GM21576 (cell line): ENCODE data around the gene CECR2.

Experiments used
- ATAC-seq: cut with Tn5 transposase; IDR thresholded peaks from one replicate; pipeline ENCODE4 v1.9.1; 2021; ENCODE audit warnings: mild to moderate bottlenecking, moderate library complexity; ENCODE audit not compliant: unreplicated experiment

Gene CECR2

DNA sequence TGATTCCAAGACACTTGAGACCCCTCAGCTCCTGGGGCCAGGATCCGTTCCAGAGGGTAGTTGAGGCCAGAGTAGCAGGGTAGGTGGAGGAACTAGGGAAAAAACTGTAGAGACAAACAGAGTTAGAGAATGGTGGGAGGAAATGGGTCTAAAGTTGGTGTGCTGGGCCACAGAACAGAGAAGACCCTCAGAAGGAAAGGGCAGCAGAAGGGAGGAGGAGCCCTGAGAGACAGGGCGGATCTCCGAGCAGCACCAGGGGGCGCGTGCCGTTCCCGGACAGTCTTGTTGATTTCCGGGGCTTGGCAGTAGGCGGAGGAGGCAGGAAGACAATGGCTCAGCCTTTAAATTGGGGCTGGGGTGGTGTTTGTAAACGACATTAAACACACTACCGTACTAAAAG is 2.4 kb upstream of the CECR2 start:
- ATAC-seq, result no peak

DNA sequence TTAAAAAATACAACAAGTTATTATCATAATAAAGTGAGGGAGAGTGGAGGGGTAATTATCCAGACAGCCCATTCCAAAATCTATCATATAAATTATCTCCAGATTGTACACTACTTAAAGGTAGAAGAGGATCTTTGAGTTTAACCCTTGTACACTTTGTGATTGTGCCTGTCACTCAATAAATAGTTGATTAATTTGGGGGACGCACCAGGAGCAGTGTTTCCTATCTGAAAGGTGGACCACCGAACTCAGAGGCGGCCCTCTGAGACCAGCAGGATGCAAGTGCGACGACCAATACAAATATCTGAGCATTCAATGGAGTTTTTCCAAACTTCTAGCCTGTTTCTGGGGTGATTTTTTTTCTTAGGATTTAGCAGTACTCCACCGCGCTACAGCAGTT is 1.1 kb upstream of the CECR2 start:
- no peak for ATAC-seq

DNA sequence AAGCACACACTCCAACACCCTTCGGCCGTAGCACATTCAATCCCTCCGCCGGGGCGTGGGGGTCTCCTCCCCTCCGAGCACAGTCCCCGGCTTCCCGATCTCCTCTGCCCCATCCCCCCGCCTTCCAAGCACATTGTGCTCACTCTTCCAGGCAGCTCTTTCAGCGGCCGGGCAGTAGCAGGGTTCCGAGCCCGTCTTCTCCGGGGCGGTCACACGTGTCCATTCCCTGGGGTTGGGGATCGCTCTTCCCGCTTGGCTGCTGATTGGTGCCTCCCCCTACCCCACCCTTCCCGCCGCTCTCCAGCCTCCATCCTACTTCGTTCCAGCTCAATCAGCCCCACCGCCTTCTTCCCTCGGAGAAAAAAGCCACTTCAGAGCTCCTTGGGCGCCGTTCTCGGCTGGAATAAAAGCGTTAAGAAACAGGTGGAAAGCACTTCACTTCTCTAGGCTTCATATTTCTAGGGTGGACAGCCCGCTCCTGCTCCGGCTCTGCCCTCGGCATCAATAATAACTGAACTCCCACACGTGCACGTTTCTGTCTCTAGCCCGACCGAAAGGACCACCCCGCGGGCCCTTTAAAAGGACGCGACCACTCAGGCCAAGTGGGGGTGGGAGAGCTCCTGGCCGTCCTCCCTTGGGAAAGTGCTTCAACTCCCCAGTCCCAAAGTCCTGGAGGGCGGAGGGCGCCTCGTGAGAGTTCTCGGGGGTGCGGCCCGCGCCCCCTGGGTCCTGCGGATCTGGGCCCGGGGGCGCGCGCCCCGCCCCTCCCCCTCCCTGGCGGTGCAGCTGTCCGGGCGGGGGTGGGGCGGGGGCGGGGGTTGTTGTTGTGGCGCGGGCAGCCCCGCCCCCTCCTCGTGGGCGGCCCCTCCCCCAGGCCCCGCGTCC is 464 bp upstream of the CECR2 start:
- no peak for ATAC-seq

DNA sequence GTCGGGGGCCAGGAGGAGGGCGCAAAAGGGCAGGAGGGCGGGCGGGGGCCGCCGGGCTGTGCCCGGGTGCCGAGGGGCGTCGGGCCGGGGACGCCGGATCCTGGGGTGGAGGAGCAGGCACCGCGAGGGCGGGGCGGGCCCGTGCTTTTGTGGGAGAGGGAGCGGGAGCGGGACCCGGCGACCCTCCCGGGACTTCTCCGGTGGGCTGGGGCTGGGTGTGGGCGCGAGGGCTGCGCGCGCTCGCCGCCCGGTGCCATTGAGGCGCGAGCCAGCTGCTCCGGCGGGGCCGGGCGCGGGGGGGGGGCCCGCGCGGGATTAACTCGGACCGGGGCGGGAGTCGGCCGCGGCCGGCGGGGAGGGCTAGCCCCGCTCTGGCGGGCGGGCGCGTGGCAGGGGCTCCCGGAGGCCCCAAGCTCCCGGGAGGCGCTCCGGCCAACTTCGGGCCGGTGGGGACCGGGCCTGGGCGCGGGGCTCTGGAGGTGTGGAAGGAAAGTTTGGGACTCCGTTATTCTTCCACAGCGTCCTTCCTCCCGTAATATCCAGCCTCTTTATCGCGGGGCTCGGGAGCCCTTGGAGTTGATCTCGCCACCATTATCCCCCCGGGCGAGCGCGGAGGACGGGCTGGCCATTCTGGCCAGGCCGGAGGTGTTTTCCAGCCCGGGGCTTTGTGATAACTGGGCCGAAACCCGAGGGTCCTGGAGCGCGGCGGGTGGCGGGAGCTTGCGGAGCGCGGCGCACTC is 936 bp downstream of the CECR2 start:
- ATAC-seq, result no peak

DNA sequence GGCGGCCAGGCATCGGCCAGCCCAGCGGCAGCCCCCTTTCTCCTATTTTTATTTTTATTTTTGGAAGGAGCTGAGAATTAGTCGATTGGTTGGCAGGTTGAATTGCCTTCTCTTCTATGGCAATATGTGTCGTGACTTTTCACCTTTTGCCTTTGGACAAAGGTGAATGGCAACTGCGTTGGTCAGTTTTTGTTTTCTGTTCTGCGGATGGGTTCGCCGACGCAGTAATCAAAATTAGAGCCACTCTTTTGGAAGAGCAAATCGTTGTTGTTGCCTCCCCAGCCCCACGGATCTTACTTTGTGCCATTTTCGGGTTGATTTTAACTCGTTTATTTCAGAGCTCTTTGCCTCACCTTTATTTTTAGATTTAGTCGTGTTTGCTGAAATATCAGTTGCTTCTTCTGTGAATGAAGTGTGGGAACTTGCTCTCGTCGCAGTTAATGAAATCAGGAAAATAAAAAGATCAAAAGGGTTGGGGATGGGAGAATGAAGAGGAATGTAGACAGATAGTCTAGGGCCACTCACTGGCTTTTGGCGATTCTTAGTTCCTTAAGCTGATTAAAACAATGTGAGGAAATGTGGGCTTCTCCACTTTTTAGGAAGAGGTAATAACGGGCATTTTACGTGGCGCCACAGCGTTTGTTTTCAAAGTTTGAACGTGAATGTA is 1.6 kb downstream of the CECR2 start:
- ATAC-seq, result no peak

DNA sequence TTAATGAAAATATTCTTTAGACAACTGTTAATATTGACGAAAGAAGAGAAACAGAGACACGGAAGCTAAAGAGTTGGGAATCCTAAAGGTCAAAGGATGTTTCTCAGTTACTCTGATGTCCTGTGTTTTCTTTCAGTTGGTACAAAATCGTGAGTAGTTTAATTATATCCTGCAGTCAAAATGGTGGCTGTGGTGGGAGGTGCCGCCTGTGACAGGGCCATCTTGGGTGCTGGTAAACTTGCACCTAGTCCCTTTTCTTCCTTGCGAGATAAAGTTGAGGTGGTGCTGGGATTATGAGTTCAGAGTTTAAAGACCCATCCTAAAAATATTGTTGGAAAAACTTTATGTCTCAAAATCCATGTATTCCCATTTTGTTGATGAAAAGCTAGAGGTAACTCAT is 2.2 kb downstream of the CECR2 start:
- no peak for ATAC-seq

DNA sequence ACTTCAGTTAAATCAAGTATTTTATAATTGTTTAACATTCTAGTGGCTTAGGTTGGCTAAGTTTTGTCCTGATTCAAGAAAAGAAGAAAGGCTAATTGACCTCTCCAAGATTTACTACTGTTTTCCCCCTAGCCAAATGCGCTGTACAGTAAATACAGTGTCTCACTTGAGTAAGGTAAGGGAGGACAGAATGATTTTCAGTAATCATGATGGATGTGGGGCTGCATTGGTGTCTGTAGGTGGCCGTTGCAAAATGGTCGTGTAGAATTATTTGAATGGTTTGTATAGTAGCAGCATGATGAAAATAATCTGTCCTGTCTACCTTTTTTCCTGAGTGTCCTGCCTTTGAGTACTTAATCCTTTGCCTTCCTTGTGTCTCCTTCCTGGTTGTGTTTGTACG is 4.6 kb downstream of the CECR2 start:
- ATAC-seq, result no peak

DNA sequence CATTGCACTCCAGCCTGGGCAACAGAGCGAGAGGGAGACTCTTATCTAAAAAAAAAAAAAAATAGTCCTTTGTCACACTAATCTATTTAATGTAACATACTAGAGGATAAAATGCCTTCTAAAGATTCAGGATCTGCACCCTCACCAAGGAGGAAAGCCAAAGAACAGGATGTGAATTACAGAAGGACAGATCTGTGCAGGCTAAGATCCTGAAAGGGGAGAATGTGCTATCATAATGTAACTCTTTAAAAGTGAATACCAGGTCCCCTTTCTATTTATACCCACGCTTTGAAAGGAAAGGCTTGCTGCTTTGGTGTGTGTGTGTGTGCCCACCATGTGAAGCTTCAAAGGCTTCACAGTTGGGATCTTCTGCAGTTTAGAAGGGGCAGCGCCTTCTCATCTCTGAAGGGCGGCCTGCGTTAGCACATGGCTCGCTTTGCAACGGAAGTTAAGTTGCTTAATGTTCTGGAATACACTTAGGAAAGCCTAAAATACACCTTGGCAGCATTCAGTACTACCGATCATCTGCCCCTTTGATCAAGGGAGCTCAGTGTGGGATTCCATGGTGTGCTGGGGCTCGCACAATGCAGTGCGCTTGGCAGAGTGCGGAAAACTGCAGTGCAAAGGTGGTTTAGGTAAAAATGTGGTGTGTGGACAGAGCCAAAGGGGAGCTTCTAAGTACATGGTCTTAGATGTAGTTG is 6.8 kb downstream of the CECR2 start:
- no peak for ATAC-seq

DNA sequence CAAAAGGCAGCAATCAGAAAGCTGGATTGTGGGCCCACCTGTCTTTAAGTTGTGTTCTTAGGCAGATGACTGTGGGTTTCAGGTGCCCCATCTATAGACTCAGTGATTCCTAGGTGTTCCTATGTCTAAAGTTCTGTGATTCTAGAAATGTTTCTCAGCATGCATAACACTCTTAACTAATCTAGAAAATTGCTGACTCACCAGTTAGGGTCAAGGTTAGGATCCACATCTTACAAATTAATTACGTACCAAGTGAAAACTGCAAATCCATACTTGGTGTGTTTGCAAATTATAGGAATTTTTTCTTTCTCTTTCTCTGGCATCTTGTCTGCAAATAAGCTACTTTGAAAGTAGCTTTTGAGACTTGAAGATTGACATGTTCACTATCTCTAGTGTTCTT is 7.7 kb downstream of the CECR2 start:
- no peak for ATAC-seq

DNA sequence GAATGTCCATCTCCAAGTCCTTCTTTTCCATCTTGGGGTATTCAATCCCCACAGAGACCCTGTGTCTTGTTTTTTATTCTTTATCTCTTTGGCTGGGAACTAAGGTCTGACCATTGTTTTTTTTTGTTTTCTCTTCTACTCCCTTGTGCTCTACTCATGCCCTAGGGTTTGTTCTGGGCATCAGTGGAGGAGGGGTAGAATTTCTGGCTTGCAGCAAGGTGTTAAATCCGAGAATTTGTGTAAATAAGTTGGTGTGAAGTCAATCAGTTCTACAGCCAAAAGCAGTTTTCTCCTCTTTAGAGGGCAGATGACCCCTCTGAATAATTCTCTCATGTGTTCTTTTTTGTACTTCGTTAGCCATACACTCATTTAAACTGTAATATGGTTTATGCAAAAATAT is 10.7 kb downstream of the CECR2 start:
- ATAC-seq, result no peak

DNA sequence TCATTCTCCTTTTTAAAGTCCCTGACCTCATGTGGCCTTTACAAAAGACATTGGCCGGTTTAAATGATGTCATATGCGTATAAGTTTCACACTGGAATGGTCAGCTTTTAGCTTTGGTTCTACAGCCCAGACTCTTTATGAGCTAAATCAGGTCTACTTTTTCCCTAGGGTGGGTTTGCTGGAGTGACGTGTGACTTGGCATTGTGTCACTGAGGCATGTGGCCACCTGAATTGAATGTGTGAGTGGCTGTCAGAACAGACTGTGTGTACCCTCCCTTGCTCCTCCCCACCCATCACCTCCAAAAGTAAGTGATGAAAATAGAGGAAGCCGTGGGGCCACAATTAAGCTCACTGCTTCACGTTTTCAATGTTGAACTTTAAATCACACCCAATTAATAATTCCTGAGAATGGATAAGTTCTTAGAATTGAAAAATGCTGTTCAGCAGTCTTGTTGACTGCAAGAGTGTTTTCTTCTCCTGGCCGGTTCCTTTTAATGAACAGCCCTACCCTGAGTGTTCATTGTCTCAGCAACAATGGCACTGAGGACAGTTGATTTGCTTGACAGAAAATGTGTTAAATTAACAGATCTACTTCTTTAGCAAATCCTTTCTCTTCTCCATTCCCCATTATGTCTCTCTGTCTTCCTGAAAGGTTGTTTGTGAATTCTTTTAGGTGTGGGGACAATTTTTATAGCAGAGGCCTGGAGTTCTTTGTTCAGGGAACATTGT is 11.3 kb downstream of the CECR2 start:
- ATAC-seq, result no peak

DNA sequence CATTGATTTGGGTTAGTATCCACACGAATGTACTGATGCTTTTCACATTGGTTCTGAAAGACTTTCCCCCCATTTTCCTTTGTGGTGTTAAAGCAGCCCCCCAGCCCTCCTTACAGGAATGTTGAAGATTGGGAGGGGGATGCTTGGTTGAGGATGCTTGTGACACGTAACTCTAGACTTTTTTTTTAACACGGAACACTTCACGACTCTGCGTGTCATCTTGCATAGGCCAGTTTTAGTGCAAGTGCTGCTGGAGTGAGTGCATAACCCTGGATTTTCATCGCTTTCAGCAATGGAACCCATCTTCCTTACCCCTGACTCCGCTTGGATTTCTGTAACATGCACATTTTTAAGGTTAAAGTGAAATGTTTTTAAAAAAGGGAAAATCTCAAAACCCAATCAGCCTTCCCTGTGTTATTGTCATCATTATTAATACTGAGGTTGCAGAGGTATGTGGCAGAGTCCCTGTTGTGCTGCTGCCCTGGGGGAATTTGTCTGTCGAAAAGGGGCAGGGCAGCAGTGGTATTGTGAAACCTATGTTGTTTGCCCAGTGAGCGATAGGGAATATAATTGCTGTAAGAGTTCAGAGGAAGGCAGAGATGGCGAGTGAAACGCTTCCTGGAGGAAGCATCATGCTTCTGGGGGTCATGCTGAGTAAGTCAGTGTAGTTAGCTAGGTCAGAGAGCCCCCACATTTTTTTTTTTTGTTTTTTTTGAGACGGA is 12.1 kb downstream of the CECR2 start:
- ATAC-seq, result no peak

DNA sequence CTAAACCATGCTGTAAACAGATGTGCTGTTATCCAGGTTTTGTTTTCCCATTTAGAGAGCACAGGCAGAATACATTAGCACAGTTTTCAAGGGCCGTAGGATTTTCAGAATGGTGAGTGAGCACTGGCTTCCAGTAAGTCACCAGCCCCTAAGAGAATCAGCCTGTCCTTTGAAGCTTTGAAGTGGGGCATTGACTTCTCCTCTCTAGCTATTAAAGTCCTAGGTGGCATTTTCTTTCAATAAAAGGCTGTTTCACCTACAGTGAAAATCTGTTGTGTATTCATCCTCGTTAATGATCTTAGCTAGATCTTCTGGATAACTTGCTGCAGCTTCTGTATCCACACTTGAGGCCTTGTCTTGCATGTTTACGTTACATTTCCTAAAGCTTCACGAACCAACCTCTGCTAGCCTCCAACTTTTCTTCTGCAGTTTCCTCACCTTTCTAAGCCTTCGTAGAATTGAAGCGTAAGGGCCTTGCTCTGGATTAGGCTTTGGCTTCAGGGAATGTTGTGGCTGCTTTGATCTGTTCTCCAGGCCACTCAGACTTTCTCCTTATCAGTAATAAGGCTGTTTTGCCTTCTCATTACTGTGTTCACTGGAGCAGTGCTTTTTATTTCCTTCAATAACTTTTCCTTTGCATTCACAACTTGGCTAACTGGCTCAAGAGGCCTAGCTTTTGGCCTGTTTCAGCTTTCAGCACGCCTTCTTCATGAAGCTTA is 15.5 kb downstream of the CECR2 start:
- ATAC-seq, result no peak

DNA sequence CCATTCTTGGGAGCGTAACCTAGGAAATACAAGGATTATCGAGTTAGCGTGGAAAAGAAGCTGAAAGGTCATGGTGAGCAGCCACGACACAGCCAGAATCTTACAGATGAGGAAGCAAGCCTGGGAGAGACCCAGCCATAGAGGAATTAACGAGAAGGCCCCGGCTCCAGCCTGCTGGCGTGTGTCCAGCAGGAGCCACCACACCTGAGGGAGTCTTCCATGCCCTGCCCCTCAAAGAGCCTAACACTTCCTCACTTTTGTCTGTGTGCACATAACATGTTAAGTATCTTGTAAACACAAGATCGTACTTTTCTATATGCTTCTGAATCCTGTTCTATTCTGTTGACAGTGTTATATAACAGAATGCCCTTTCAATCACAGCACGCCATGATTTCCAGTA is 18.1 kb downstream of the CECR2 start:
- ATAC-seq, result no peak

DNA sequence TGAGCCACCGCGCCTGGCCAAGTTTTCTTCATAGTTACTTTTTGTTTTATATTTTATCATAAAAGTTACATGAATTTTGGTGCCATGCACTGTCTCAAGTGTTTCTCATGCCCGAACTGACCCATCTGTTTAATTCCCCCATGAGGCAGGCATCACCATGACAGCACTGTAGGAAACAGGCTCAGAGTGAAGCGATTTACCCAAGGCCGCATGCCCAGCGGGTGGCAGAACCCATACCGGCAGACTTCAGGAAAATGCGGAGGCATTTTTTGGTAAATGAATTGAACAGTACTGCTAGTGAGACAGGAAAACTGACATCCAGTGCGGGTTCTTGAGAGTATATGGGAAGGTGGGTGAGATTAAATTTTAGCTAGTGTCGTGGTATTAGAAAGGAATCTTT is 19.0 kb downstream of the CECR2 start:
- ATAC-seq, result no peak

DNA sequence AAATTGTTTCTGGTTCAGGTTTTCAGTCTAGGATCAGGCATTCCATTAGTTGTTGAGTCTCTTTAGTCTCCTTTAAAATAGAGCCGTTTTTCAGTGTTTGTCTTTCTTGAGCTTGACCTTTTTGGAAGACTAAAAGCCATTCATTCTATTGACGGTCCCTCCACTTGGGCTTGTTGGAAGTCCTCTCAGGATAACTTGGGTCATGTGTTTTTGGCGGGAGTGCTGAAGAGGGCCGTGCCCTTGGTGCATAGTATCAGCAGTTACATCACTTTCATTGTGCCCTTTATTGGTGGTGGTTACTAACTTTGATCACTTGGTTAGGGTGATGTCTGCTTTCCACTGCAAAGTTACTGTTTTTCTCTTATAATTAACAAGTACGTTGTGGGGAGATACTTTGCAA is 20.8 kb downstream of the CECR2 start:
- no peak for ATAC-seq

DNA sequence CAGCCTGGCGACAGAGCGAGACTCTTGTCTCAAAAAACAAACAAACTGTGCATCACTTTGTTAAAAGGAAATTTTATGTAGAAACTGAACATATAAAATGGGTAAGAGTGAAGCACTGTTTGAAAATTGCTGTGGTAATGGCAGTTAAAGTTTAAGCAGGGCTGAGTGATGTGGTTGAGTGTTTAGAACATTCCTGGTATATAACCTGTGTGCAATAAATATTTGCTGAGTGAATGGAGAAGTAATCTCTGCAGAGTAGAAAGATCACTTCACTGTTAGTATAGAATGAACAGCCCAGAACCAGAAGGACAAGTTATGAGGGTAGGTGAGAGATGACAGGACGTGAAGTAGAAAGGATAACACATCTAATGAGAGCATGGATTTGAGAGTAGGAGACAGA is 27.3 kb downstream of the CECR2 start:
- no peak for ATAC-seq

DNA sequence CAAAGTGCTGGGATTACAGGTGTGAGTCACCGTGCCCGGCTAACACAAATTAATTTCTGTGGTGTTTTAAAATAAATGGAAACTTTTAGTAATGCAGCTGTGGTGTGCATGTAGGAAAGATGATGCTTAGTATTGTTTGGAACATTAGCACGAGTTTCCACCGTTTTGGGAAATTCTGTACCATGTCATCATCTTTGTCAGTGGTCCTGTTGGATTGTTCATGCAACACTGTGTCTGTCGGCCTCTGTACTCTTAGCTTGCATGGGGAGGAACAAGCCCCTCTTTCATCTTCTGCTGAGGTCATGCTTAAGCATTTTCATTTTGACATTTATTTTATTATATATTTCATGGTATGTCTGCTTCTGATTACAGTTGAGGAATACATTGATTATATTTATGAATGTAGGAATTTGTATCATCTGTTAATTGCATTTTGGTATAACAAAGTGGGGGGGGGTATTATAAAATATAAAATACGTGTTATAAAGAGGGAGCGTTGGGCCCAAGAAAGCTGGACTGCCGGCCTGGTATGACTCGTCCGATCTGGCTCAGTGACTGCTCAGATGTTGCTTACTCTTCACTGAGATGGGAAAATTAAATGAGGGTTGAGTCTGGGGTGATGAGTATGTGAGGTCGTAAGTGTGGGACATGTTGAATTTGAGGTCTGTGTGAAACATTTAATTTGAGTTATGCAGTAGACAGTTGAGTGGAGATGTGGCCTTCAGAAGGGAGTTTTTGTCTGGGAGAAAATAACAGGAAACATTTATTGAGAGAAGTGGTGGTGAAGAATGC is 28.7 kb downstream of the CECR2 start:
- no peak for ATAC-seq

DNA sequence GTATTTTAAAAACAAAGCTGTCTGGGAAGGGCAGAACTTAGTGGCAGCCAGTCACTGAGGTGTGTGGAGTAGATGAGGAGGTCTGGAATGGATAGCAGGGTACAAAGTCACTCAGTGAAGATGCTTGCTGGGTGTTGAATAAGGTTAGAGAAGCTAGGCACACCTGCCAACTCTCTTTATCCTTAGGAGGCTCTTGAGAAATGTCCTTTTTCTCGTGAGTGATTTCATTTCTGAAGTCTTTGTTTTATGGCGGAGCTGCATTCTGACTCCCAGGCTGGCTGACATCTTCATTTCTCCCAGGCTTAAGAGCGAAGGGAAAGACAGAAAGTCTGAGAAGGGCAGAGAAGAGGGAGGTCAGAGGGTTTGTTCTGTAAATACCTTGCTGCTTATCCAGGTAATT is 31.0 kb downstream of the CECR2 start:
- ATAC-seq, result no peak
